Measurements from ENCODE around the gene PIK3R3.
A peak's percentile ranks its signal among the peaks of the same experiment; 100 is the strongest.

The PIK3R3 gene

GRCh38 chr1:46132529-46133180 is at the start of gene PIK3R3:
TSS of gene PIK3R3 (minus strand) at chr1:46132629. CDS start at chr1:46131952, 677 bp downstream.
- DNase-seq (ENCODE audit: insufficient read length, low spot score): peak; percentile 81
- FAIRE-seq: peak; percentile 98

GRCh38 chr1:46181343-46182260 is 49.2 kb upstream of the PIK3R3 start:
- FAIRE-seq (no peak), DNase-seq (ENCODE audit: insufficient read length, low spot score) (no peak)

GRCh38 chr1:46180082-46180616 is 47.7 kb upstream of the PIK3R3 start:
- FAIRE-seq: no peak

GRCh38 chr1:46179138-46180081 is 47.0 kb upstream of the PIK3R3 start:
- DNase-seq (ENCODE audit: insufficient read length, low spot score): peak; percentile 63
- peak; percentile 58 for FAIRE-seq

More at GRCh38 chr1:46180082-46180616, 47.7 kb upstream of the PIK3R3 start:
- DNase-seq (ENCODE audit: insufficient read length, low spot score): no peak

GRCh38 chr1:46176211-46176865 is 43.9 kb upstream of the PIK3R3 start, which contains the start of gene P3R3URF:
TSS of gene P3R3URF (minus strand) at chr1:46176488. CDS start at chr1:46176471, 17 bp downstream.
- FAIRE-seq: no peak

GRCh38 chr1:46175243-46175642 is 42.8 kb upstream of the PIK3R3 start:
- no peak for DNase-seq (ENCODE audit: insufficient read length, low spot score)
- FAIRE-seq: no peak

More at GRCh38 chr1:46176211-46176865, 43.9 kb upstream of the PIK3R3 start, which contains the start of gene P3R3URF:
- no peak for DNase-seq (ENCODE audit: insufficient read length, low spot score)

- no peak for DNase-seq (ENCODE audit: insufficient read length, low spot score)
- no peak for FAIRE-seq
These were observed 42.2 kb upstream of the PIK3R3 start, which contains the start of gene TSPAN1 for GRCh38 chr1:46174448-46175231. TSS of gene TSPAN1 (plus strand) at chr1:46175087. CDS start at chr1:46181108, 6,021 bp downstream.

- FAIRE-seq: no peak
- no peak for DNase-seq (ENCODE audit: insufficient read length, low spot score)
These were observed 41.0 kb upstream of the PIK3R3 start for GRCh38 chr1:46173361-46173856.

- FAIRE-seq (no peak), DNase-seq (ENCODE audit: insufficient read length, low spot score) (no peak)
These were observed 39.9 kb upstream of the PIK3R3 start for GRCh38 chr1:46172321-46172720.

- FAIRE-seq: no peak
- no peak for DNase-seq (ENCODE audit: insufficient read length, low spot score)
These were observed 39.4 kb upstream of the PIK3R3 start for GRCh38 chr1:46171871-46172270.

GRCh38 chr1:46171351-46171750 is 38.9 kb upstream of the PIK3R3 start:
- DNase-seq (ENCODE audit: insufficient read length, low spot score): no peak
- no peak for FAIRE-seq

- FAIRE-seq (no peak), DNase-seq (ENCODE audit: insufficient read length, low spot score) (no peak)
These were observed 37.5 kb upstream of the PIK3R3 start for GRCh38 chr1:46169811-46170454.

GRCh38 chr1:46168477-46168876 is 36.0 kb upstream of the PIK3R3 start:
- FAIRE-seq: no peak
- no peak for DNase-seq (ENCODE audit: insufficient read length, low spot score)

GRCh38 chr1:46166521-46167462 is 34.4 kb upstream of the PIK3R3 start:
- no peak for DNase-seq (ENCODE audit: insufficient read length, low spot score)
- FAIRE-seq: peak; percentile 90

- DNase-seq (ENCODE audit: insufficient read length, low spot score) (no peak), FAIRE-seq (peak; percentile 94)
These were observed 27.8 kb upstream of the PIK3R3 start for GRCh38 chr1:46160212-46160611.

- FAIRE-seq (no peak), DNase-seq (ENCODE audit: insufficient read length, low spot score) (no peak)
These were observed 27.1 kb upstream of the PIK3R3 start for GRCh38 chr1:46159516-46159915.

All from GM19239 (cell line).